ENCODE results near the gene JAGN1.
"Not testable (repeated sequence)": the region's sequence is repeated elsewhere in the genome, so short reads cannot be mapped to it uniquely, and the experiment has no call there.

Gene JAGN1

GRCh38 chr3:9867106-9867505 lies 23.3 kb upstream of the JAGN1 start:
- no peak for DNase-seq

- no peak for DNase-seq
Observed at GRCh38 chr3:9869955-9870354, 20.5 kb upstream of the JAGN1 start.

- DNase-seq = no peak
Observed at GRCh38 chr3:9870978-9871377, 19.4 kb upstream of the JAGN1 start.

GRCh38 chr3:9872067-9872466 lies 18.3 kb upstream of the JAGN1 start:
- DNase-seq = not testable (repeated sequence)

- DNase-seq = peak; percentile 70
Observed at GRCh38 chr3:9875448-9875847, 15.0 kb upstream of the JAGN1 start.

- DNase-seq = not testable (repeated sequence)
Observed at GRCh38 chr3:9876255-9876654, 14.2 kb upstream of the JAGN1 start.

- DNase-seq = no peak
Observed at GRCh38 chr3:9876991-9877390, 13.4 kb upstream of the JAGN1 start.

- DNase-seq = no peak
Observed at GRCh38 chr3:9878700-9879099, 11.7 kb upstream of the JAGN1 start.

GRCh38 chr3:9879830-9880549 lies 10.4 kb upstream of the JAGN1 start, which contains the start of gene CIDEC:
CIDEC (minus strand) TSS chr3:9880253; CDS start chr3:9878486, 1,767 bp downstream.
- DNase-seq = no peak

- peak; percentile 6 for DNase-seq
Observed at GRCh38 chr3:9881441-9881840, 9.0 kb upstream of the JAGN1 start.

- no peak for DNase-seq
Observed at GRCh38 chr3:9883706-9884554, 6.5 kb upstream of the JAGN1 start.

GRCh38 chr3:9884555-9885165 lies 5.8 kb upstream of the JAGN1 start:
- no peak for DNase-seq

- DNase-seq = no peak
Observed at GRCh38 chr3:9886328-9886727, 4.1 kb upstream of the JAGN1 start.

- DNase-seq = no peak
Observed at GRCh38 chr3:9887480-9887879, 2.9 kb upstream of the JAGN1 start.

- no peak for DNase-seq
Observed at GRCh38 chr3:9888540-9888939, 1.9 kb upstream of the JAGN1 start.

GRCh38 chr3:9889405-9889804 lies 1.0 kb upstream of the JAGN1 start:
- DNase-seq = no peak

- no peak for DNase-seq
Observed at GRCh38 chr3:9891072-9891622, 737 bp downstream of the JAGN1 start.

GRCh38 chr3:9893739-9894138 lies 3.3 kb downstream of the JAGN1 start:
- no peak for DNase-seq

- DNase-seq = not testable (repeated sequence)
Observed at GRCh38 chr3:9895715-9896114, 5.3 kb downstream of the JAGN1 start.

- DNase-seq = not testable (repeated sequence)
Observed at GRCh38 chr3:9896755-9897407, 6.5 kb downstream of the JAGN1 start.

GRCh38 chr3:9897408-9898372 lies 7.3 kb downstream of the JAGN1 start:
- peak; percentile 14 for DNase-seq

All from NCI-H510A treated with DMSO at 0.1 percent for 48 hours (cell line).